ENCODE measurements around the gene SLC25A44.

GRCh38 chr1:156260896-156261295 lies 67.0 kb downstream of the SLC25A44 start:
- TF ChIP-seq EZH2 (optimal IDR thresholded peaks at IDR 0.05; ENCODE audit: low read depth, low read length), result no peak
- TF ChIP-seq, protein P1, sequence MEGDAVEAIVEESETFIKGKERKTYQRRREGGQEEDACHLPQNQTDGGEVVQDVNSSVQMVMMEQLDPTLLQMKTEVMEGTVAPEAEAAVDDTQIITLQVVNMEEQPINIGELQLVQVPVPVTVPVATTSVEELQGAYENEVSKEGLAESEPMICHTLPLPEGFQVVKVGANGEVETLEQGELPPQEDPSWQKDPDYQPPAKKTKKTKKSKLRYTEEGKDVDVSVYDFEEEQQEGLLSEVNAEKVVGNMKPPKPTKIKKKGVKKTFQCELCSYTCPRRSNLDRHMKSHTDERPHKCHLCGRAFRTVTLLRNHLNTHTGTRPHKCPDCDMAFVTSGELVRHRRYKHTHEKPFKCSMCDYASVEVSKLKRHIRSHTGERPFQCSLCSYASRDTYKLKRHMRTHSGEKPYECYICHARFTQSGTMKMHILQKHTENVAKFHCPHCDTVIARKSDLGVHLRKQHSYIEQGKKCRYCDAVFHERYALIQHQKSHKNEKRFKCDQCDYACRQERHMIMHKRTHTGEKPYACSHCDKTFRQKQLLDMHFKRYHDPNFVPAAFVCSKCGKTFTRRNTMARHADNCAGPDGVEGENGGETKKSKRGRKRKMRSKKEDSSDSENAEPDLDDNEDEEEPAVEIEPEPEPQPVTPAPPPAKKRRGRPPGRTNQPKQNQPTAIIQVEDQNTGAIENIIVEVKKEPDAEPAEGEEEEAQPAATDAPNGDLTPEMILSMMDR (IDR thresholded peaks at IDR 0.05; ENCODE audit: low read length), result no peak
